IPS DF 6.9 (cell line): Measurements from ENCODE around the gene GAS2L1.

Experiments
- DNase-seq: peaks from one replicate; pipeline ENCODE4 v3.0.0-alpha.2; 2013; ENCODE audit warnings: low read depth, low spot score
- H3K27ac ChIP-seq: one replicate; pipeline ENCODE4 v1.5.1; 2013; ENCODE audit warnings: low read length, control low read depth
- H3K27me3 ChIP-seq: 2 replicates; pipeline ENCODE4 v1.6.1; 2013; ENCODE audit warnings: mild to moderate bottlenecking, low read length; ENCODE audit not compliant: control insufficient read depth, insufficient read depth
- H3K36me3 ChIP-seq: 2 replicates; pipeline ENCODE4 v1.6.1; 2013; ENCODE audit warnings: low read length; ENCODE audit not compliant: control insufficient read depth, insufficient read depth
- H3K4me1 ChIP-seq: 2 replicates; pipeline ENCODE4 v1.6.1; 2013; ENCODE audit warnings: low read length; ENCODE audit not compliant: control insufficient read depth, insufficient read depth
- H3K4me3 ChIP-seq: 2 replicates; pipeline ENCODE4 v1.5.1; 2013; ENCODE audit warnings: mild to moderate bottlenecking, low read length
- H3K9me3 ChIP-seq: 2 replicates; pipeline ENCODE4 v1.6.1; 2013; ENCODE audit warnings: low read length, inconsistent platforms; ENCODE audit not compliant: control insufficient read depth, insufficient read depth
- WGBS: extraction: QIAGEN DNeasy Blood & Tissue Kit; methylation state at CpG from one replicate; pipeline ENCODE4 v1.1.7; 2013; ENCODE audit warnings: mixed read lengths, missing lambda C conversion rate; ENCODE audit not compliant: insufficient read length, insufficient coverage; 5-methylcytosine and 5-hydroxymethylcytosine counted together

Gene GAS2L1

GRCh38 chr22:29335656-29336055 lies 29.2 kb downstream of the GAS2L1 start:
- Histone ChIP-seq H3K27me3 (no peaks in the 10 kb centered on the region), H3K4me1 (no peaks in the 10 kb centered on the region), H3K27ac (no peak overlapping the region), H3K9me3 (no peaks in the 10 kb centered on the region), H3K4me3 (no peak overlapping the region), H3K36me3 (peaks cover 20% of the 10 kb centered on the region)
- DNase-seq, result no peak
- no CpG with 5 or more reads among the region's 11 CpGs for WGBS

DNA sequence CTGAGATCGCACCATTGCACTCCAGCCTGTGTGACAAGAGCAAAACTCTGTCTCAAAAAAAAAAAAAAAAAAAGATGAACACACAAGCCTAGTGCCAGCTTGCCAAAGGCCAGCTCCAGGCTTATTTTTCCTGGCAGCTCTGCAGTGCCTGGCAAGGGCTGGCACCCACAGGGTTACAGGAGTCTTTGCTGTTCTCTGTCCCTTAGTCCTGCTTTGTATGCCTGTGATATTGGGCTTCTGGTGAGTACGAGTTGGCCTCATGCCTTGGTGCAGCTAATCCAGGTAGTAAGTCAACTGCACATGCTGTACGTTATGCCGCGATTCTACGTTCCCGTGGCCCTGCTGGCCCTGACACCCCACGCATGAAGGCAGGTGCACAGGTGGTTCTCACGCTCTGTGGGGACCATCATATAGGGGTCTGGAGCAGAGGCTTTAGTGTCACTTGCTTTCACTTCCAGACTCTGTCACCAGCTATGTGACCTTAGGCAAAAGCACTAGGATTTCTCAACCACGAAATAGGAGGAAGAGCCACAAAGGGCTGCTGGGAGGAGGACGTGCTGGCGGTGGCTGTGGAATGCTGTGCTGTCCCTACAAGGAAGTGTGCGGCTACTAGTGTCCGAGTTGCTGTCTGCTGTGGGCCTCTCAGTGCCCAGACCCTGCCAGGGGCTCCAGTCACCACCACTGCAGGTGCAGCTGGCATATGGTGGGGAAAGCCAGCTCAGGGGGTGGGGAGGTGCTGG lies 30.5 kb downstream of the GAS2L1 start:
- no peak for DNase-seq
- peaks cover 29% of the 10 kb centered on the region for H3K36me3 ChIP-seq
- H3K4me3 ChIP-seq, result no peak overlapping the region
- no peak overlapping the region for H3K27ac ChIP-seq
- no peaks in the 10 kb centered on the region for H3K9me3 ChIP-seq
- no peaks in the 10 kb centered on the region for H3K4me1 ChIP-seq
- no peaks in the 10 kb centered on the region for H3K27me3 ChIP-seq
- no CpG with 5 or more reads among the region's 14 CpGs for WGBS

GRCh38 chr22:29337631-29338284 lies 31.3 kb downstream of the GAS2L1 start:
- H3K9me3 ChIP-seq, result no peaks in the 10 kb centered on the region
- H3K27me3 ChIP-seq, result no peaks in the 10 kb centered on the region
- no peak for DNase-seq
- H3K36me3 ChIP-seq, result peaks cover 38% of the 10 kb centered on the region
- H3K27ac ChIP-seq, result no peak overlapping the region
- no peaks in the 10 kb centered on the region for H3K4me1 ChIP-seq
- no peak overlapping the region for H3K4me3 ChIP-seq
- WGBS, result no CpG with 5 or more reads among the region's 12 CpGs

DNA sequence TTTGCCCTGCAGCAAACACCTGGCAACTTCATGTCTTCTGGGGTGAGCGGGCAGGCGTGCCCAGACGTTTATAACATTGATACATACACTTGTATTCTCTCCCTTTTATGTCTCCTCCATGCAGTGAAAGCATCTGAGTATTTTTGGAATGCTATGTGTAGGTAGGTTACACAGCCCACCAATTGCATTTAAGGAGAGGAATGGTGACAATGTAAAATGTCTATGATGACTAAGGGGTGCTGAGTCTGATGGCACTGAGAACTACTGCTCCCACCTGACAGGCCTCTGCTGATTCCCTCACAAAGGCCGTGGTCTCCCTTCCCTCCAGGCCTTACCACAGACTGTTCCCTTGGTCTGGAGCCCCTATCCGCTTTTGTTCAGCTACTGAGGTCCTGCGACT lies 31.9 kb downstream of the GAS2L1 start:
- Histone ChIP-seq H3K27ac (no peak overlapping the region), H3K36me3 (peaks cover 38% of the 10 kb centered on the region), H3K4me3 (no peak overlapping the region), H3K27me3 (no peaks in the 10 kb centered on the region), H3K9me3 (no peaks in the 10 kb centered on the region), H3K4me1 (no peaks in the 10 kb centered on the region)
- WGBS, result no CpG with 5 or more reads among the region's 6 CpGs
- no peak for DNase-seq

DNA sequence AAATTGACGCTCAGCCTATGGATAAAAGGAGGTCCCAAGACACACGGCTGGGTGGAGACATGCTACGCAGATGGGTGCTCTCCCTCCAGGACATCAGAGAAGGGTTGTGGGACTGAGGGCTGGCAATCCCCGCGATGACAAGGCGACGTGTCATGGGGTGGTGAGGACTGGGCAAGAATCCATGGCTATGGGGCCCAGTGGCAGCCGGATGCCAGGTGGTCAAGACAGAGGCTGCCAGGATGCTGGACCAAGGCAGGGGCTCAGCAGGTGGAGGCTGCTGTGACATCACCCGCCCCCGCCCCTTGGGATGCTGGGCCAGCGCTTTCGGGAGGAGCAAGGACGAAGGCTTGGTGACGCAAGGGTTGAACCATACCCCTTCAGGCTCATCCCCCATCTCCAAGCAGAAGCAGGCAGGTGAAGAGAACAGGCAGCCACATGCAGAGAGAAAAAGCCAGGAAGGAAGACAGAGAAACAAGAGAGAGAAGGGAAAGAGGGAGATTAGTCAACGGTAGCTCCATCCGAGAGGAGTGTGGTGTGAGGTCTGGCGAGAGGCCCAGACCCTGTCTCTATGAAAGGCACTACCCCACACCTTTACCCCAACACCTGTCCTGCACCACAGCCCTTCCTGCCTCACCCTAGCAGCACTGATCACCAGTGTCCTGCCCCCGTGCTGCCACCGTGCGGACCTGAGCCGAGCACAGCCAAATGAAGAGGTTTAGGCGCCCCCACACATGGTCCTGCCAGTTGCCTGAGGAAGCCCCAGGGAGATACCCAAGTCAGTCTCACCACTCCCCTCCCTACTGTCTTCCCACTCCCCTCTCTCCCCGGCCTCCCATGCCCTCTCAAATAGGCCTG lies 33.2 kb downstream of the GAS2L1 start:
- no peak overlapping the region for H3K4me3 ChIP-seq
- no peak overlapping the region for H3K27ac ChIP-seq
- H3K9me3 ChIP-seq, result no peaks in the 10 kb centered on the region
- WGBS, result no CpG with 5 or more reads among the region's 23 CpGs
- H3K27me3 ChIP-seq, result no peaks in the 10 kb centered on the region
- H3K36me3 ChIP-seq, result peaks cover 38% of the 10 kb centered on the region
- no peaks in the 10 kb centered on the region for H3K4me1 ChIP-seq
- no peak for DNase-seq

GRCh38 chr22:29340566-29340965 lies 34.1 kb downstream of the GAS2L1 start:
- no peaks in the 10 kb centered on the region for H3K9me3 ChIP-seq
- peaks cover 35% of the 10 kb centered on the region for H3K36me3 ChIP-seq
- no peak overlapping the region for H3K4me3 ChIP-seq
- DNase-seq, result no peak
- no CpG with 5 or more reads among the region's 8 CpGs for WGBS
- H3K4me1 ChIP-seq, result no peaks in the 10 kb centered on the region
- no peak overlapping the region for H3K27ac ChIP-seq
- H3K27me3 ChIP-seq, result no peaks in the 10 kb centered on the region

DNA sequence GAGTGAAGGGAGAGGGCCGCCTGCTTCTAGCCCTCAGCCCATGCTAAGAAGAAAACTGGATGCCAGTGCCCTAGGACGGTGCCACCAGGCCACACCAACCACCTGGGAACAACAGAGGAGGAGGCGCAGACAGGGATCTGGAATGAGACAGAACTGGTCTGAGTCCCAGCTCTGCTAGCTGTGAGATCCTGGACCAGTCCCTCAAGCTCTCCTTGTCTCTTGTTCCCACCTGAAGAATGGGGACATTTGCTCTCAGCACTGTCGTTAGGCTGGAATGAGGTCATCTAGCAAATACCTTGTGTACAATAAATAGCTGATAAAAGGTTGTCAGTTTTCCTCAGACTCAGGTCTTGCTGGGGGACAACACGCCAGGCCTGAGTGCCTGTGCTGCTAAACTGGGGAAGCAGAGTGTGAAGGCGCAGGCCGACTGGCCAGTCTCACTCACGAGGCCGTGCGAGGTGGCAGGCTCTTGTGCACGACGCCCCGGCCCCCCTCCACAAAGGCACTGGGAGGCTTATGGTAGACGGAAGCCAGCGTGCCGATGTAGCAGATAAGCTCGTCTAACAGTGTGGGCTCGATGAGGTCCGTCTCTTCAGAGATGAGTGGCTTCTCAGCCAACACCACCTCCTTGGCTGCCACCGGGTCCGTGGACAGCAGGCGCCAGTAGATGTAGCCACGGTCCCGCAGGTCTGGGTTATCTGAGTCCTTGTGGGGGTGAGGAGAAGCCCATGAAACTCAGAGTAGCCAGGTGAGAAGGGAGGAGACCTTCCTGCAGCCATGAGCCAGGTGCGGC lies 34.8 kb downstream of the GAS2L1 start:
- H3K36me3 ChIP-seq, result peaks cover 30% of the 10 kb centered on the region
- H3K4me3 ChIP-seq, result no peak overlapping the region
- no peak for DNase-seq
- WGBS, result no CpG with 5 or more reads among the region's 25 CpGs
- no peaks in the 10 kb centered on the region for H3K4me1 ChIP-seq
- H3K9me3 ChIP-seq, result no peaks in the 10 kb centered on the region
- H3K27me3 ChIP-seq, result no peaks in the 10 kb centered on the region
- H3K27ac ChIP-seq, result no peak overlapping the region

DNA sequence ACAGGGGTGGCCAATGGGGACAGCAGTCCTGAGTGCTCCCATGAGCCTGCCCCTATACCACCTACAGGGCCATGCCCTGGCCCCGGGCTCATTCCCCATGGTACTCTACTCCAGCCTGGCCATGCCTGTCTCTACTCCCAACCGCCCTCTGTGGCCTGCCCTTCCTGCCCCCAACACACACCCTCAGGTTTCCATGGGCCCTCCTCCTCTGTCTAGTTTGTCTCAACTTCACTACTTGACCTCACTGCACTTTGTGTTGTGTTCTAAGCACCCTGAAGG lies 35.3 kb downstream of the GAS2L1 start:
- Histone ChIP-seq H3K9me3 (no peaks in the 10 kb centered on the region), H3K27me3 (no peaks in the 10 kb centered on the region), H3K36me3 (peaks cover 29% of the 10 kb centered on the region), H3K4me3 (no peak overlapping the region), H3K4me1 (no peaks in the 10 kb centered on the region), H3K27ac (no peak overlapping the region)
- WGBS, result no CpG with 5 or more reads among the region's 2 CpGs
- DNase-seq, result no peak

DNA sequence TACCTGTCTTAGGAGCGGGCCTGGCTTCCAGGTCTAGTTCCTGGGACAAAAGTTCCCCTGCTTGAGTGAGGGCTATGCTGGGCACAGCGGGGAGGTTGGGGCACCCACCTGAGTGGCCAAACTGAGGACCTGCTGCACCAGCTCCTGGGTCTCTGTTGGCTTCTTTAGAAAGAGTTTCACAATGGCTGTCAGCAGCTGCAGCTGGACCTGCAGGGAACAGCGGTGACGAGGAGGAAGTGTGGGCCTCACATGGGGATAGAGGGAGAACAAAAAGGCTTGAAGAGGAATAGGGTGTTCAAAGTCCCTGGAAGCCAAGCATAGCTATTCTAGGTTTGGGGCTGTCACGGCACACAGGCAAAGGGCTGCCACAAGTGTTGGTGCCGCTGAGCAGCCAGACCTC lies 35.7 kb downstream of the GAS2L1 start:
- no CpG with 5 or more reads among the region's 6 CpGs for WGBS
- Histone ChIP-seq H3K4me3 (no peak overlapping the region), H3K27ac (no peak overlapping the region), H3K27me3 (no peaks in the 10 kb centered on the region), H3K9me3 (no peaks in the 10 kb centered on the region), H3K4me1 (no peaks in the 10 kb centered on the region), H3K36me3 (peaks cover 29% of the 10 kb centered on the region)
- DNase-seq, result no peak
